GM18505 (cell line): ENCODE results near the gene LIPG.
"Not testable (repeated sequence)": the region's sequence is repeated elsewhere in the genome, so short reads cannot be mapped to it uniquely, and the experiment has no call there.

Experiments
- ATAC-seq: cut with Tn5 transposase; IDR thresholded peaks from one replicate; pipeline ENCODE4 v1.9.1; 2021; ENCODE audit not compliant: unreplicated experiment
- POLR2A ChIP-seq: IDR thresholded peaks from 4 replicates; pipeline ENCODE4 v1.6.1; 2011; ENCODE audit warnings: borderline replicate concordance; ENCODE audit not compliant: insufficient read depth, insufficient read length; ENCODE audit errors: extremely low read depth

LIPG gene

GRCh38 chr18:49558356-49558755 lies 3.5 kb upstream of the LIPG start:
- no peak for ATAC-seq
- TF ChIP-seq POLR2A = no peak

GRCh38 chr18:49559326-49559931 lies 2.4 kb upstream of the LIPG start:
- ATAC-seq = not testable (repeated sequence)

GRCh38 chr18:49560277-49560623 lies 1.6 kb upstream of the LIPG start:
- no peak for ATAC-seq
- TF ChIP-seq POLR2A = no peak

- no peak for TF ChIP-seq POLR2A
- ATAC-seq = no peak
Observed at GRCh38 chr18:49560624-49561288, 1.1 kb upstream of the LIPG start.

DNA sequence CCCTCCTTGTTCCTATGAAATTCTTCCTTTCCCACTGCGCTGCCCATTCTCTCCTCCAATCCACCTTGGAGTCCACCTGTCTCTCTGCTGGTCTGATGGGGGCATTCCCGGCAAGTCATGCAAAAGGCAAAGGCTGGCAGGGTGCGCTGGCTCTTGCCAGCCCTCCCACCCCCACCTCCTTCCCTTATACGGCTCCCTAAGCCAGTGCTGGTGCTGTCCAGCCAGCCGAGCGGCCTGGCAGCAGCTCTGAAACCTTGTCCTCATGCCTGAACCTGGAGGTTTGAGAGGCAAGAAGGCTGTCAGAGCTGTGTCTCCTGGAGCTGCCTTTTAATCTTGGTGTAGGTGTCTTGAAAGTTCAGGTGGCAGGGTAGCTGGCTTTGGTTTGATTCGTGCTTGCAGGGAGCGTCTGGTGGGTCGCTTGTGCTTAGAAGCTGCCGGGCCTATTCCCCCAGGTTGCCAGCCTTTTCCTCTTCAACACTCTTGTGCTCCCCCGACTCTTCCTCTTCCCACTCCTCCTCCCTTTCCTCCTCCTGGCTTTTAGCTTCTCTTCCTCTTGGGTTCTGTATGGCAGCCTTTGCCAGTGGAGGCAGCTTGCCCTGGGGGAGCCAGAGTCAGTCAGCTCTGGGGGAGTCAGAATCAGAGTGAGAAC lies 748 bp downstream of the LIPG start:
- TF ChIP-seq POLR2A = no peak
- ATAC-seq = no peak

GRCh38 chr18:49563130-49563540 lies 1.3 kb downstream of the LIPG start:
- no peak for TF ChIP-seq POLR2A
- ATAC-seq = no peak

- no peak for ATAC-seq
- TF ChIP-seq POLR2A = no peak
Observed at GRCh38 chr18:49563701-49564517, 2.1 kb downstream of the LIPG start.

DNA sequence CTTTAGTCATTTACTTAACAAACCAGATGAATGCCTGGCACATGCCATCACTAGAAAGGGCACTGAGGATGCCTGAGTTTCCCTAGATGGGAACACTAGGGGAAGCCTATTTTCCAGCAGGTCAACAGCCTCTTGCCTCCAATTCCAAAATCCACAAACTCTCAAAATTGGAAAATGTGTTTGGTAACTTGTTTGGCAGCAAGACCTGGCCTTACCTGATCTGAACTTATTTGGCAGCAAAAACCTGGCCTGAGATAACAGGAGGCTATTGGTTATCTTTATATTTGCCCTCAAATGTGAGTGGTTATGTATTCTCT lies 2.6 kb downstream of the LIPG start:
- ATAC-seq = no peak
- TF ChIP-seq POLR2A = no peak

DNA sequence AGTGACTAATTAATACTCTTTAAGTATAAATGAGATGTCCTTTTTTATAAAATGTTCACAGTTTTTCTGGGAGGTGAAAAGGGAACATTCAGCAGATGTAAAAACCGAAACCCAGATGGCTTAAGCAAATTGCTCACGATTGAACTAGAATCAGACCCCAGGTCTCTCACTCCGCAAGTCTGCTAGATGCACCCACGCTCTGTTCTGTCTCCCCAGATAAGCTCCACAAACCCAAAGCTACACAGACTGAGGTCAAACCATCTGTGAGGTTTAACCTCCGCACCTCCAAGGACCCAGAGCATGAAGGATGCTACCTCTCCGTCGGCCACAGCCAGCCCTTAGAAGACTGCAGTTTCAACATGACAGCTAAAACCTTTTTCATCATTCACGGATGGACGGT lies 3.2 kb downstream of the LIPG start:
- no peak for ATAC-seq
- no peak for TF ChIP-seq POLR2A

DNA sequence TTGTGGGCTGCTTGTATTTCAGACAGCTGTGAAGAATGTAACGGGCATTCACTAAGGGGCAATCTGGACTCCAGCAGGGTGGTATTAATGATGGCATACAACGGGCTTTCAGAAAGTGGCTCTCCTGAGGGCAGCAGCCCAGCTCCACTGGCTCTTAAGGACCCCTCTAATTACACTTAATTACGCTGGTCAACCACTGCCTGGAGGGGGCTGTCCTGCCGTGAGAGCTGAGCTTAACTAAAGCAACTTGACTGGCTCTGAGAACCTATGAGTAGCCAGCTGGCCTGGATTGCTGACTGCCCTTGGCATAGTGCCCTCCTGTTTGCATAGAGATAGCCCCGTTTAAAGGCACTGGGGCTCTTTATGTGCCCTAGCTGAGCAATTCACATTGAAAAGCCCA lies 3.8 kb downstream of the LIPG start:
- TF ChIP-seq POLR2A = no peak
- no peak for ATAC-seq

GRCh38 chr18:49566217-49566770 lies 4.4 kb downstream of the LIPG start:
- no peak for ATAC-seq
- TF ChIP-seq POLR2A = no peak

- no peak for ATAC-seq
- TF ChIP-seq POLR2A = no peak
Observed at GRCh38 chr18:49566985-49567384, 5.1 kb downstream of the LIPG start.

GRCh38 chr18:49569724-49570123 lies 7.9 kb downstream of the LIPG start:
- ATAC-seq = no peak
- TF ChIP-seq POLR2A = no peak

DNA sequence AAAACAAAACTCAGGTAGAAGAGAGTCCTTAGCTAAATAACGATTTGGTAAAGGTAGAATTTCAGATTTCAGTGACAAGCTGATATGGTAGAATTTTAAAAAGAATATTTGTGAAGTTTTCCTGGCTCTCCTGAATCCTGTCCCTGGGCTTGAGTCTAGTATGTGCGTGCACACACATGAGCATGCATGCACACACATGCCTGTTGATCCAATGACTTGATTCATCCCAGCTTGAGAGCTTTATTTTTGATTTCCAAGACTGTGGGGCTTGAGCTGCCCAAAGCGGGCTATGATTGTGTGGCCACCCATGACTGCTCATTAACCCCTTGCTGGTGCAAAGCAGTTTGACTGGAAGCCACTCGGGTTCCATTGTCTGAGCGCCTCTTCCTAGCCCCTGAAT lies 9.0 kb downstream of the LIPG start:
- no peak for ATAC-seq
- TF ChIP-seq POLR2A = no peak

DNA sequence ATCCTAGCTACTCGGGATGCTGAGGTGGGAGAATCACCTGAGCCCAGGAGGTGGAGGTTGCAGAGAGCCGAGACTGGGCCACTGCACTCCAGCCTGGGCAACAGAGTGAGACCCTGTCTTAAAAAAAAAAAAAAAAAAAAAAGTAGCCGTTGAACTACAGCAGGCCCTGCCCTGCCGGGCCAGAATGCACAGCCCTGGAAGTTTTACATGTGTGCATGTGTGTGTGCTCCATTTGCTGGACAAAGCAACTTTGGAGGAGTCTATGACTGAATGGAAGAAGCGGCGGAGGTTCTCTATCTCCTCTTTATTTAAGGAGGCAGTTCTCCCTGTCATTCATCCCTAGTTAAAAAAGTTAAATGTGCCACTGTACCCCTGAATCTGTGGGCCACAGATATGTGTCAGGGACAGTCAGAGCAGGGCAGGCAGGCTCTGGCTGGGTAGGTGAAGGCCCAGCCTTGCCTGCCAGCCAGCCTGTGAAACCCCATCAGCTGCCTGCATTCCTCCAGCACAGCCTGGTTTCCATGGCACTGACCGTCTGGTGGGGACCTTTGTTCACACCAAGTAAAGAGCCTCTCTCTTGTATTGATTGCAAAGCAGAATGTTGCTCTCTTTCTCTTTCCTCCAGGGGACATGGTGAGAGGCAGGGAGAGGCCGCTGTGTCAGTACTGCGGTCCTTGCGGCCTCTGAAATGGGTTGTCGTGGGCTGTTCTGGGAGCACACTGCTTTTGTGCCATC lies 10.9 kb downstream of the LIPG start:
- no peak for TF ChIP-seq POLR2A
- ATAC-seq = no peak
